Liver (tissue), 9 donors: ENCODE measurements around the gene ITGBL1. TPM values are rescaled to one million over a fixed set of nuclear protein-coding genes. Genes with fewer than 3 reads are reported as not detected.

Experiments
- DNase-seq: peaks from one replicate; pipeline ENCODE4 v3.0.0-alpha.2; 2017; ENCODE audit warnings: low spot score
- H3K27ac ChIP-seq, 2 donors: one replicate each; pipeline ENCODE4 v1.7.0; 2013; ENCODE audit warnings: inconsistent platforms in 2 of 2, low read length in 2 of 2, control low read depth in 1 of 2, low read depth in 1 of 2, mild to moderate bottlenecking in 1 of 2
- H3K27me3 ChIP-seq, 4 donors: one replicate each; pipeline versions ENCODE4 v1.6.1 to v1.7.0; 2013; ENCODE audit warnings: low read length in 3 of 4, inconsistent platforms in 1 of 4, mild to moderate bottlenecking in 1 of 4, moderate library complexity in 1 of 4; ENCODE audit not compliant: control insufficient read depth in 4 of 4, insufficient read depth in 4 of 4
- H3K36me3 ChIP-seq, 4 donors: one replicate each; pipeline versions ENCODE4 v1.6.1 to v1.7.0; 2013; ENCODE audit warnings: low read length in 3 of 4, mild to moderate bottlenecking in 3 of 4, low read depth in 1 of 4, moderate library complexity in 1 of 4; ENCODE audit not compliant: control insufficient read depth in 4 of 4, insufficient read depth in 3 of 4
- H3K4me1 ChIP-seq, 4 donors: one replicate each; pipeline versions ENCODE4 v1.6.1 to v1.7.0; 2013; ENCODE audit warnings: low read length in 3 of 4, mild to moderate bottlenecking in 3 of 4, moderate library complexity in 1 of 4; ENCODE audit not compliant: control insufficient read depth in 4 of 4, insufficient read depth in 4 of 4
- H3K4me3 ChIP-seq, 3 donors: one replicate each; pipeline versions ENCODE4 v1.6.1 to v1.7.0; 2013; ENCODE audit warnings: low read length in 3 of 3, control low read depth in 1 of 3, low read depth in 1 of 3, mild to moderate bottlenecking in 1 of 3
- H3K9ac ChIP-seq, 2 donors: one replicate each; pipeline ENCODE4 v1.7.0; 2013; ENCODE audit warnings: low read length in 2 of 2, mild to moderate bottlenecking in 2 of 2, moderate library complexity in 2 of 2, control low read depth in 1 of 2, low read depth in 1 of 2
- H3K9me3 ChIP-seq, 4 donors: one replicate each; pipeline versions ENCODE4 v1.6.1 to v1.7.0; 2013; ENCODE audit warnings: low read length in 3 of 4; ENCODE audit not compliant: control insufficient read depth in 4 of 4
- ATF3 ChIP-seq: IDR thresholded peaks from 2 replicates; pipeline ENCODE4 v1.6.1; 2016; ENCODE audit warnings: antibody characterized with exemption
- CTCF ChIP-seq: fragments of 150-350 bp; IDR thresholded peaks from 2 replicates; pipeline ENCODE4 v1.5.1; 2017; ENCODE audit warnings: improper control_type of control experiment, low read depth, low read length; ENCODE audit not compliant: missing input control
- EGR1 ChIP-seq, 2 donors: IDR thresholded peaks; 2 replicates each; pipeline ENCODE4 v1.6.1; 2016 to 2018; ENCODE audit warnings: antibody characterized with exemption in 2 of 2, low read depth in 2 of 2
- FOXA1 ChIP-seq: IDR thresholded peaks from 2 replicates; pipeline ENCODE4 v1.6.1; 2016; ENCODE audit warnings: antibody characterized with exemption
- FOXA2 ChIP-seq: IDR thresholded peaks from 2 replicates; pipeline ENCODE4 v1.6.1; 2016; ENCODE audit warnings: antibody characterized with exemption
- HNF4G ChIP-seq: IDR thresholded peaks from 2 replicates; pipeline ENCODE4 v1.6.1; 2016; ENCODE audit warnings: antibody characterized with exemption
- JUND ChIP-seq, 2 donors: IDR thresholded peaks; 2 replicates each; pipeline ENCODE4 v1.6.1; 2016; ENCODE audit warnings: antibody characterized with exemption in 2 of 2
- NR2F2 ChIP-seq: IDR thresholded peaks from 2 replicates; pipeline ENCODE4 v1.6.1; 2016; ENCODE audit warnings: antibody characterized with exemption
- RXRA ChIP-seq, 2 donors: IDR thresholded peaks; 2 replicates each; pipeline ENCODE4 v1.6.1; 2017 to 2018; ENCODE audit warnings: antibody characterized with exemption in 2 of 2, mild to moderate bottlenecking in 1 of 2
- SP1 ChIP-seq: IDR thresholded peaks from 2 replicates; pipeline ENCODE4 v1.6.1; 2018; ENCODE audit warnings: antibody characterized with exemption, mild to moderate bottlenecking
- TAF1 ChIP-seq: conservative IDR thresholded peaks from 2 replicates; pipeline ENCODE4 v1.6.1; 2016; ENCODE audit warnings: antibody characterized with exemption, mild to moderate bottlenecking
- YY1 ChIP-seq: IDR thresholded peaks from 2 replicates; pipeline ENCODE4 v1.6.1; 2016; ENCODE audit warnings: antibody characterized with exemption, mild to moderate bottlenecking
- WGBS: extraction: QIAGEN DNeasy Blood & Tissue Kit; methylation state at CpG from one replicate; pipeline ENCODE4 v1.1.7; 2013; 5-methylcytosine and 5-hydroxymethylcytosine counted together
- polyA plus RNA-seq, 2 donors: library from polyadenylated mRNA; stranded (reverse) in 1 of 2; unstranded in 1 of 2; fragments of 200-250 nt in 1 of 2; fragments of >200 nt in 1 of 2; fragmentation: Nextera tagmentation in 1 of 2; extraction: Ambion mirVana in 1 of 2; gene quantifications; one replicate each; pipeline versions ENCODE4 v1.2.1 to v1.2.3, GENCODE V29; 2013 to 2015
- total RNA-seq, 2 donors: library from RNA; depleted of rRNA; stranded (reverse); fragments of >200 nt; gene quantifications; one replicate each; pipeline ENCODE4 v1.2.3, GENCODE V29; 2014
- TF ChIP-seq, protein P1 (sequence below): IDR thresholded peaks from 2 replicates; pipeline ENCODE4 v1.6.1; 2016; ENCODE audit warnings: antibody characterized with exemption
- TF ChIP-seq, protein P2 (sequence below): IDR thresholded peaks from 2 replicates; pipeline ENCODE4 v1.6.1; 2016; ENCODE audit warnings: antibody characterized with exemption
- TF ChIP-seq, protein P3 (sequence below): IDR thresholded peaks from 2 replicates; pipeline ENCODE4 v1.6.1; 2016; ENCODE audit warnings: antibody characterized with exemption, mild to moderate bottlenecking
- donor health status: healthy.
- donor health status: healthy.
- donor health status: healthy.
- donor health status: healthy.
- donor health status: healthy.

The ITGBL1 gene
- total and polyA plus RNA-seq, 4 donors = 0.28 to 2.2 (median 1.2) TPM

- TF ChIP-seq EGR1 (IDR thresholded peaks at IDR 0.05; ENCODE audit: low read depth in 2 of 2) = no peak
- TF ChIP-seq NR2F2 = no peak
- TF ChIP-seq CTCF = no peak
Observed at GRCh38 chr13:101447852-101448251, 4.6 kb upstream of the ITGBL1 start (continued).

DNA sequence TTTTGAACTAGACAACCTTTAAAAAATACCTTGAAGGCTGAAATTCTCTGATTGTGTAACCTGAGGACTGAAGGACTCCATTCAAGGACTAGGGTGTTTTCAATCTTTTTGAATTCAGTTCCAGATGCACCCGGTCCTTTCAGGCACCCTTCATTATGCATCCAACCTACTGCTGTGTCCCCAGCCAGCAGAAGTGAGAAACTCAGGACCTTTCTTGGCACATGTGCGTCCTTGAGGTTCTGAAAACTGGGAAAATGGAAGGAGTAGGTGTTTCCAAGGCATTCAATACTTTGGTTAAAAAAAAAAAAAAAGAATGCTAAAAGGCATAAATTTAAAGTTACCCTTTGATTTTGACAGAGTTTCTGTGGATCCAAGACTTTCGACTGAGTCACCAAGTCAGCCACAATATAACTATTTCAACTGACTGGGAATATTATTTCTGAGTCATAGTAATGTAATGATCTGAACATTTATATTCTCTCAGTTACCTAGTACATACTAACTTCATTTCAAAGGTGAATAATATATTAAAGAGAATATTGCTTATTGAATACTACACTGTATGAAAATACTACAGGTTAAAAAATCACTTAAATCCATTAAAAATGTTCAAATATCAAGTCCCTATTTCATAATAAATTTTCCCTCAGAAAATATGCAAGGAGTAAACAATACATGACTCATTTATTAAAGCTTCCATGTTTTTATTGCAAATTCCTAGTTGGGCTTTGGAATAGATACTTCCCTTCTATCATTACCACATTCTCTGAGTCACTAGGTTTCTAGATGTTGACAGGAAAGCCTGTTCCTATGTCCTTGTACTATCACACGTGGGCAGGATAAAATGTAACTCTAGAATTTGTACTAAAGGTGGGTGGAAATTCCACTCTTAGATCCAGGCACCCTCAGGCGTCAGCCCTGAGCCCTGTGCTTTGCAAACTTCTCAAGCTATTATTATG is 2.4 kb upstream of the ITGBL1 start:
- Histone ChIP-seq H3K9me3 (no peaks in the 10 kb centered on the region), H3K4me1 (peaks cover 4 to 11% (median 6%) of the 10 kb centered on the region in 4 donors), H3K4me3 (no peak overlapping the region), H3K27ac (no peak overlapping the region), H3K27me3 (peaks cover 0 to 3% (median 0%) of the 10 kb centered on the region in 4 donors), H3K36me3 (no peaks in the 10 kb centered on the region), H3K9ac (no peak overlapping the region)
- TF ChIP-seq FOXA2 (no peak), JUND (IDR thresholded peaks at IDR 0.05) (no peak), SP1 (no peak), YY1 (no peak), HNF4G (no peak)
- TF ChIP-seq, protein P1, sequence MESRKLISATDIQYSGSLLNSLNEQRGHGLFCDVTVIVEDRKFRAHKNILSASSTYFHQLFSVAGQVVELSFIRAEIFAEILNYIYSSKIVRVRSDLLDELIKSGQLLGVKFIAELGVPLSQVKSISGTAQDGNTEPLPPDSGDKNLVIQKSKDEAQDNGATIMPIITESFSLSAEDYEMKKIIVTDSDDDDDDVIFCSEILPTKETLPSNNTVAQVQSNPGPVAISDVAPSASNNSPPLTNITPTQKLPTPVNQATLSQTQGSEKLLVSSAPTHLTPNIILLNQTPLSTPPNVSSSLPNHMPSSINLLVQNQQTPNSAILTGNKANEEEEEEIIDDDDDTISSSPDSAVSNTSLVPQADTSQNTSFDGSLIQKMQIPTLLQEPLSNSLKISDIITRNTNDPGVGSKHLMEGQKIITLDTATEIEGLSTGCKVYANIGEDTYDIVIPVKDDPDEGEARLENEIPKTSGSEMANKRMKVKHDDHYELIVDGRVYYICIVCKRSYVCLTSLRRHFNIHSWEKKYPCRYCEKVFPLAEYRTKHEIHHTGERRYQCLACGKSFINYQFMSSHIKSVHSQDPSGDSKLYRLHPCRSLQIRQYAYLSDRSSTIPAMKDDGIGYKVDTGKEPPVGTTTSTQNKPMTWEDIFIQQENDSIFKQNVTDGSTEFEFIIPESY = no peak
- 51% methylated on average over 5 of the region's 5 CpGs for WGBS
- DNase-seq = no peak

DNA sequence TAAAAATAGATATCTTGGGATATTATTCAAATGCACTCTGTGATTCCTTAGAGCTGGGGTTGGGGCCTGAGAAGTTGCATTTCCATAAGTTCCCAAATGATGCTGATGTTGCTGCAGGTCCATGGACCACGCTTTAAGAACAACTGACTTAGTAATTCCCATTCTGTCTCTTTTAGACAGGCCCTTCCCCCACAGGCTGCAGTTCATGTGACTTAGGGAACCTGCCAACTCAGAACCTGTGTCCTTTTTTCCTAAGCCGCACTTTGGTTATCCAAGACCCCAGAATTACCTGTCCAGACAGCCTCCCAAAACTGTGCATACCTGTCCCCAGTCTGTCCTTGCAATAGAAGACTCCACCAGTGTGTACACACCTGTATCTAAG is 1.7 kb upstream of the ITGBL1 start:
- Histone ChIP-seq H3K9ac (no peak overlapping the region), H3K4me3 (no peak overlapping the region), H3K27ac (no peak overlapping the region), H3K9me3 (no peaks in the 10 kb centered on the region), H3K36me3 (no peaks in the 10 kb centered on the region), H3K27me3 (peaks cover 0 to 3% (median 0%) of the 10 kb centered on the region in 4 donors), H3K4me1 (peaks cover 4 to 11% (median 6%) of the 10 kb centered on the region in 4 donors)
- 76% methylated on average over 2 of the region's 2 CpGs for WGBS
- no peak for TF ChIP-seq HNF4G
- TF ChIP-seq YY1 = no peak
- no peak for TF ChIP-seq FOXA1
- TF ChIP-seq JUND (IDR thresholded peaks at IDR 0.05) = no peak
- TF ChIP-seq, protein P2, sequence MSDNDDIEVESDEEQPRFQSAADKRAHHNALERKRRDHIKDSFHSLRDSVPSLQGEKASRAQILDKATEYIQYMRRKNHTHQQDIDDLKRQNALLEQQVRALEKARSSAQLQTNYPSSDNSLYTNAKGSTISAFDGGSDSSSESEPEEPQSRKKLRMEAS = no peak
- no peak for TF ChIP-seq NR2F2
- TF ChIP-seq ATF3 = no peak
- TF ChIP-seq, protein P1 = no peak
- no peak for TF ChIP-seq EGR1 (IDR thresholded peaks at IDR 0.05; ENCODE audit: low read depth in 2 of 2)
- TF ChIP-seq, protein P3, sequence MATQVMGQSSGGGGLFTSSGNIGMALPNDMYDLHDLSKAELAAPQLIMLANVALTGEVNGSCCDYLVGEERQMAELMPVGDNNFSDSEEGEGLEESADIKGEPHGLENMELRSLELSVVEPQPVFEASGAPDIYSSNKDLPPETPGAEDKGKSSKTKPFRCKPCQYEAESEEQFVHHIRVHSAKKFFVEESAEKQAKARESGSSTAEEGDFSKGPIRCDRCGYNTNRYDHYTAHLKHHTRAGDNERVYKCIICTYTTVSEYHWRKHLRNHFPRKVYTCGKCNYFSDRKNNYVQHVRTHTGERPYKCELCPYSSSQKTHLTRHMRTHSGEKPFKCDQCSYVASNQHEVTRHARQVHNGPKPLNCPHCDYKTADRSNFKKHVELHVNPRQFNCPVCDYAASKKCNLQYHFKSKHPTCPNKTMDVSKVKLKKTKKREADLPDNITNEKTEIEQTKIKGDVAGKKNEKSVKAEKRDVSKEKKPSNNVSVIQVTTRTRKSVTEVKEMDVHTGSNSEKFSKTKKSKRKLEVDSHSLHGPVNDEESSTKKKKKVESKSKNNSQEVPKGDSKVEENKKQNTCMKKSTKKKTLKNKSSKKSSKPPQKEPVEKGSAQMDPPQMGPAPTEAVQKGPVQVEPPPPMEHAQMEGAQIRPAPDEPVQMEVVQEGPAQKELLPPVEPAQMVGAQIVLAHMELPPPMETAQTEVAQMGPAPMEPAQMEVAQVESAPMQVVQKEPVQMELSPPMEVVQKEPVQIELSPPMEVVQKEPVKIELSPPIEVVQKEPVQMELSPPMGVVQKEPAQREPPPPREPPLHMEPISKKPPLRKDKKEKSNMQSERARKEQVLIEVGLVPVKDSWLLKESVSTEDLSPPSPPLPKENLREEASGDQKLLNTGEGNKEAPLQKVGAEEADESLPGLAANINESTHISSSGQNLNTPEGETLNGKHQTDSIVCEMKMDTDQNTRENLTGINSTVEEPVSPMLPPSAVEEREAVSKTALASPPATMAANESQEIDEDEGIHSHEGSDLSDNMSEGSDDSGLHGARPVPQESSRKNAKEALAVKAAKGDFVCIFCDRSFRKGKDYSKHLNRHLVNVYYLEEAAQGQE = no peak
- no peak for TF ChIP-seq TAF1
- TF ChIP-seq RXRA (IDR thresholded peaks at IDR 0.05) = no peak
- no peak for DNase-seq
